Lower leg skin (tissue), 4 donors: Measurements from ENCODE around the gene NOTCH3. TPM values are rescaled to one million over a fixed set of nuclear protein-coding genes. Genes with fewer than 3 reads are reported as not detected.

Experiments
- DNase-seq, 2 donors: peaks; one replicate each; pipeline ENCODE4 v3.0.0-alpha.2; 2019; ENCODE audit warnings: low spot score in 2 of 2
- H3K4me3 ChIP-seq: fragments of 200-600 bp; sonication (generic); 2 replicates; pipeline ENCODE4 v1.5.1; 2017; ENCODE audit warnings: mild to moderate bottlenecking, low read depth; ENCODE audit not compliant: poor library complexity, severe bottlenecking
- CTCF ChIP-seq, 3 donors: fragments of 450-650 bp; IDR thresholded peaks; one replicate each; pipeline ENCODE4 v1.5.1; 2016; ENCODE audit warnings: antibody characterized with exemption in 3 of 3, mild to moderate bottlenecking in 3 of 3, moderate library complexity in 2 of 3
- POLR2A ChIP-seq, 2 donors: fragments of 450-650 bp; IDR thresholded peaks; one replicate each; pipeline ENCODE4 v1.6.1; 2016 to 2017; ENCODE audit warnings: antibody characterized with exemption in 2 of 2, mild to moderate bottlenecking in 1 of 2, moderate library complexity in 1 of 2
- WGBS, 2 donors: methylation state at CpG; one replicate each; pipeline ENCODE4 v1.1.5; 2018; 5-methylcytosine and 5-hydroxymethylcytosine counted together
- intact Hi-C: fragments of 100-400 bp; cut with DNase I; formaldehyde crosslinking; loops from one replicate; pipeline ENCODE4 v1.15.0; 2023; ENCODE audit warnings: low total_unique reads
- total RNA-seq, 4 donors: library from RNA; depleted of rRNA; stranded (reverse); fragments of >200 nt; gene quantifications; one replicate each; pipeline ENCODE4 v1.1.0, GENCODE V29; 2016

The NOTCH3 gene
- total RNA-seq, 4 donors from 2014 or later = 215 to 332 (median 251) TPM

- TF ChIP-seq POLR2A (IDR thresholded peaks at IDR 0.05) (no peak), CTCF (IDR thresholded peaks at IDR 0.05) (no peak)
- DNase-seq = no peak
- intact Hi-C loops = no loop called here
- 44 to 81% methylated on average over 1 of the region's 1 CpG for WGBS, 2 donors
- no peak overlapping the region for H3K4me3 ChIP-seq
These were observed 56.6 kb downstream of the NOTCH3 start for GRCh38 chr19:15144046-15144646.

- intact Hi-C loops = no loop called here
- H3K4me3 ChIP-seq = no peak overlapping the region
- WGBS, 2 donors = 91% methylated on average over 5 of the region's 5 CpGs
- TF ChIP-seq CTCF (IDR thresholded peaks at IDR 0.05) (no peak), POLR2A (IDR thresholded peaks at IDR 0.05) (no peak)
- DNase-seq = no peak
These were observed 58.5 kb downstream of the NOTCH3 start for GRCh38 chr19:15142313-15142712.

GRCh38 chr19:15141143-15141542 is 59.7 kb downstream of the NOTCH3 start:
- DNase-seq = no peak
- 86 to 87% methylated on average over 25 of the region's 25 CpGs for WGBS, 2 donors

GRCh38 chr19:15138427-15138826 is 62.4 kb downstream of the NOTCH3 start:
- no peak for DNase-seq
- 25 to 33% methylated on average over 1 of the region's 1 CpG for WGBS, 2 donors
- TF ChIP-seq CTCF (IDR thresholded peaks at IDR 0.05) (no peak), POLR2A (IDR thresholded peaks at IDR 0.05) (no peak)
- intact Hi-C loops = no loop called here
- no peak overlapping the region for H3K4me3 ChIP-seq

More at GRCh38 chr19:15141143-15141542, 59.7 kb downstream of the NOTCH3 start:
- TF ChIP-seq CTCF (IDR thresholded peaks at IDR 0.05) = no peak
- TF ChIP-seq POLR2A (IDR thresholded peaks at IDR 0.05) = no peak
- H3K4me3 ChIP-seq = no peak overlapping the region
- intact Hi-C loops = no loop called here

GRCh38 chr19:15137777-15138176 is 63.0 kb downstream of the NOTCH3 start:
- H3K4me3 ChIP-seq = no peak overlapping the region
- intact Hi-C loops = no loop called here
- DNase-seq = no peak
- TF ChIP-seq POLR2A (IDR thresholded peaks at IDR 0.05) = no peak
- TF ChIP-seq CTCF (IDR thresholded peaks at IDR 0.05) = no peak
